Renal pelvis (tissue), 4 donors: ENCODE data around the gene ACP2. TPM values are rescaled to one million over a fixed set of nuclear protein-coding genes. Genes with fewer than 3 reads are reported as not detected.

Experiments
- DNase-seq: peaks from one replicate; pipeline ENCODE4 v3.0.0-alpha.2; 2013
- polyA plus RNA-seq, 3 donors: library from polyadenylated mRNA; unstranded; fragments of 120-200 nt; gene quantifications; one replicate each; pipeline ENCODE4 v1.2.1, GENCODE V29; 2013; ENCODE audit not compliant: insufficient read length in 3 of 3

Gene ACP2
- polyA plus RNA-seq, 3 donors, result 54.4 to 61.0 (median 59.4) TPM

GRCh38 chr11:47245611-47246357 is 2.8 kb downstream of the ACP2 start:
- no peak for DNase-seq

- DNase-seq, result no peak
Measured at GRCh38 chr11:47244448-47245350, 3.9 kb downstream of the ACP2 start.

- DNase-seq, result no peak
Measured at GRCh38 chr11:47243454-47243853, 5.2 kb downstream of the ACP2 start.

- no peak for DNase-seq
Measured at GRCh38 chr11:47242596-47243192, 5.9 kb downstream of the ACP2 start.

- no peak for DNase-seq
Measured at GRCh38 chr11:47241841-47242301, 6.7 kb downstream of the ACP2 start.

- DNase-seq, result no peak
Measured at GRCh38 chr11:47239852-47240251, 8.8 kb downstream of the ACP2 start.

GRCh38 chr11:47236482-47236881 is 12.1 kb downstream of the ACP2 start:
- DNase-seq, result no peak

GRCh38 chr11:47235163-47235562 is 13.5 kb downstream of the ACP2 start:
- DNase-seq, result no peak

GRCh38 chr11:47234669-47235100 is 13.9 kb downstream of the ACP2 start:
- DNase-seq, result no peak

GRCh38 chr11:47233989-47234668 is 14.5 kb downstream of the ACP2 start:
- no peak for DNase-seq

- no peak for DNase-seq
Measured at GRCh38 chr11:47233051-47233450, 15.6 kb downstream of the ACP2 start.

GRCh38 chr11:47229161-47229560 is 19.5 kb downstream of the ACP2 start:
- no peak for DNase-seq

GRCh38 chr11:47225552-47226400 is 22.8 kb downstream of the ACP2 start:
- DNase-seq, result no peak

- DNase-seq, result no peak
Measured at GRCh38 chr11:47222696-47223095, 25.9 kb downstream of the ACP2 start.

- no peak for DNase-seq
Measured at GRCh38 chr11:47220401-47220821, 28.2 kb downstream of the ACP2 start.

GRCh38 chr11:47216121-47216798 is 32.4 kb downstream of the ACP2 start:
- peak; percentile 31 for DNase-seq

- DNase-seq, result peak; percentile 20
Measured at GRCh38 chr11:47215366-47215910, 33.2 kb downstream of the ACP2 start.

GRCh38 chr11:47213950-47214565 is 34.6 kb downstream of the ACP2 start:
- DNase-seq, result peak; percentile 79

- no peak for DNase-seq
Measured at GRCh38 chr11:47212938-47213337, 35.7 kb downstream of the ACP2 start.
